Mucosa of rectum (tissue), 2 donors: Measurements from ENCODE around the gene KCNQ1OT1.

ENCODE experiments used
- H3K27ac ChIP-seq, 2 donors: one replicate each; pipeline ENCODE4 v1.7.0; 2013; ENCODE audit warnings: inconsistent platforms in 2 of 2, low read depth in 2 of 2, low read length in 2 of 2
- H3K27me3 ChIP-seq, 2 donors: one replicate each; pipeline ENCODE4 v1.7.0; 2013; ENCODE audit warnings: low read length in 2 of 2; ENCODE audit not compliant: control insufficient read depth in 2 of 2, insufficient read depth in 2 of 2
- H3K36me3 ChIP-seq, 2 donors: one replicate each; pipeline ENCODE4 v1.7.0; 2013; ENCODE audit warnings: low read length in 2 of 2; ENCODE audit not compliant: control insufficient read depth in 2 of 2, insufficient read depth in 2 of 2
- H3K4me1 ChIP-seq, 2 donors: one replicate each; pipeline ENCODE4 v1.7.0; 2013; ENCODE audit warnings: low read length in 2 of 2, mild to moderate bottlenecking in 1 of 2; ENCODE audit not compliant: control insufficient read depth in 2 of 2, insufficient read depth in 2 of 2
- H3K4me3 ChIP-seq, 2 donors: one replicate each; pipeline ENCODE4 v1.7.0; 2013; ENCODE audit warnings: low read length in 2 of 2
- H3K9ac ChIP-seq, 2 donors: one replicate each; pipeline ENCODE4 v1.7.0; 2013; ENCODE audit warnings: low read length in 2 of 2, low read depth in 1 of 2, mild to moderate bottlenecking in 1 of 2
- H3K9me3 ChIP-seq, 2 donors: one replicate each; pipeline ENCODE4 v1.7.0; 2013; ENCODE audit warnings: low read length in 2 of 2; ENCODE audit not compliant: control insufficient read depth in 2 of 2
- donor health status: healthy.
- donor health status: Normal muscosa, but diverticular disease.

The KCNQ1OT1 gene

GRCh38 chr11:2593393-2593950 lies 106.3 kb downstream of the KCNQ1OT1 start:
- Histone ChIP-seq H3K4me3 (no peak overlapping the region), H3K9me3 (no peaks in the 10 kb centered on the region), H3K27me3 (no peaks in the 10 kb centered on the region), H3K9ac (no peak overlapping the region), H3K4me1 (no peaks in the 10 kb centered on the region), H3K27ac (no peak overlapping the region), H3K36me3 (peaks cover 5% of the 10 kb centered on the region in 2 donors)

GRCh38 chr11:2592559-2593392 lies 107.0 kb downstream of the KCNQ1OT1 start:
- Histone ChIP-seq H3K4me3 (no peak overlapping the region), H3K27ac (no peak overlapping the region), H3K36me3 (peaks cover 5% of the 10 kb centered on the region in 2 donors), H3K9me3 (no peaks in the 10 kb centered on the region), H3K4me1 (no peaks in the 10 kb centered on the region), H3K9ac (no peak overlapping the region), H3K27me3 (no peaks in the 10 kb centered on the region)

DNA sequence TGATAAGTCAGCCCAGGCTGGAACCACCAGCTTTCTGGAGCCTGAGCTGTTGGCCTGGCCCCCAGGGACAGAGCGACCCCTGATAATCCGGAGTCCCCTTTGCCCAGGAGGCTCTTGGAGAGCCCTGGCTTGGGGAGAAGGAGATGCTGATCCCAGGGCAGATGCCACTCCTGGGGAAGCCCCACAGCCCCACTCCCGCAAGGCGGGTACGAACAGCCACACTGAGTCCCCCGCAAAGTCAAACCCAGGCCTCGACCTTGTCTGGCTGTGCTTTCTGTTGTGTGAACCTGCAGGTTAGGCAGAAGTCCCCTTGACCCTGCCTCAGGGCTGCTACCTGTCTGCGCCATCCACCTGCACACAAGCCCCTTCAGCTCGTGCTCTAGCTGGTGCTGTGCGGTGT lies 108.0 kb downstream of the KCNQ1OT1 start:
- H3K9ac ChIP-seq: no peak overlapping the region
- H3K9me3 ChIP-seq: no peaks in the 10 kb centered on the region
- H3K27me3 ChIP-seq: no peaks in the 10 kb centered on the region
- no peak overlapping the region for H3K27ac ChIP-seq
- H3K4me3 ChIP-seq: no peak overlapping the region
- no peaks in the 10 kb centered on the region for H3K4me1 ChIP-seq
- peaks cover 5% of the 10 kb centered on the region in 2 donors for H3K36me3 ChIP-seq

DNA sequence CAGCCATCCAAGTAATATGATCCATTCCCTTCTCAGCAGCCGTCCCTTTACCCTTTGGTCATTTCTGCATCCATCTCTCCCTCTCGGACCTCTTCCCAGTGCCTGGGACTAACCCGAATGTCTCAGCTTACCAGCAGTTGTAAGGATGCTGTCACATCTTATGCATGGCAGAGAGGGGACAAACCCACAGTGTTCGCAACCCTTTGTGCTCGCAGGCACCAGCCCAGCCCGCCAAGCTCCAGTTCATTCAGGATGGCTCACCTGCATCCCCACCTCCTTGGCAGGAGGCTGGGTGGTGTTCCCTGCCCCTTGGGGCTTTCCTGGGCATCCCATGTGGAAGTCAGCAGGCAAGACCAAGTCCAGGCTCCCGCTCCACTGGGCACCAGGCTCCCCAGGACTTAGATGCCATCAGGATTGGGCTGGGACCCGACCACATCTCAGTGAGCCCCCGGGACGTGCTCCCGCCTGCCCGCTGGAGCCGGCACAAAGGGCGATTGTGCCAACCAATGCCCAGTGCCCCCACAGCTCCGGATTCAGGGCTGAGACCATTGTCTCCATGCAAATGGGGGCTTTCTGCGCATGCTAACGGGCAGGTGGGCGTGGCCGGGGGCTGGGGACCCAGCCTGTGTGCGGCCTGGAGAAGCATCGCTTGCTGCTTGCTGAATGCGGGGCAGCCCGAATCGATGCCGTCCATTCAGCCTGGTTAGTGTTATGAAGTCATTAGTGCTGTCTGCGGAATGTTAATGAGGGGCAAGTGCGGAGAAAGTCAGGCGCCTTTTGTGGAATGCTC lies 108.6 kb downstream of the KCNQ1OT1 start:
- Histone ChIP-seq H3K4me3 (no peak overlapping the region), H3K9ac (no peak overlapping the region), H3K27ac (no peak overlapping the region), H3K4me1 (no peaks in the 10 kb centered on the region), H3K36me3 (peaks cover 5% of the 10 kb centered on the region in 2 donors), H3K9me3 (no peaks in the 10 kb centered on the region), H3K27me3 (no peaks in the 10 kb centered on the region)

DNA sequence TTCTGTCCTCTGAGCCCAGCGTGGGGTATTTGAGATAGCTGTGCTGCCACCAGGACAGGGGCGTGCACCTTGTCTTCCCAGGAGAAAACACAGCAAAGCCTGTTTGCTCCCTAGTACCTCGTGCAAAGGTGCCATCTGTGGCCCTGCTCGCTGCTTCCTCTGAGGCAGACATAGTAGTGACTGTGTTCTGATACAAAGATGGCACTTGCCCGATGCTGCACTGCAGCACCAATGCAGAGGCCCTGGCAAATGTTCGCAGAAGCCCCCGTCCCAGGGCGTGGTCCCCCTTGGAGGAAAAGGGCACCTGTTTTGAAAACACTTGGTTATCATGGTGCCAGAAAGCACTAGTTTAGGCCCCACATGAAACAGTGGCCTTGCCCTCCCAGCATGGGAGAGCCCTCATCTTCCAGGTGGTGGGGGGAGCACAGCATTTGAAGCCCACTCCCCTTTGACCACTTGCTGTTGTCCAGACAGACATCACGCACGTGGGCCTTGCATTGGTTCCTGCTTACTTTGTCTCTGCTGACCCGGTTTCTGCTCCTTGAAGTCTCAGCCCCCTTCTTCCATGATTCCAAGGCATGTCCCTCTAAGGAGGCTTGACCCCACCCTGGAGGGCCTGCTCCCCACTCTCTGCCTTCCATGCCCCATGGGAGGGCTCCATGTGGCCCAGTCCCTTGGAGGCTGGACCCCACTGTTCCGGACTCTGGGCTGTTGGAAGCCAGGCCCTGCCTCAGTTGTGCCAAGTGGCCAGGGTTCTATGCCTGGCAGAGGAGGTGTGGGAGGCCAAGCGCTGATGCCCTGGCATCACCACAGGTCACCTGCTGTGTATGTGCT lies 109.4 kb downstream of the KCNQ1OT1 start:
- H3K4me1 ChIP-seq: no peaks in the 10 kb centered on the region
- no peak overlapping the region for H3K27ac ChIP-seq
- H3K27me3 ChIP-seq: no peaks in the 10 kb centered on the region
- no peak overlapping the region for H3K4me3 ChIP-seq
- H3K9me3 ChIP-seq: no peaks in the 10 kb centered on the region
- H3K9ac ChIP-seq: no peak overlapping the region
- H3K36me3 ChIP-seq: peaks cover 5% of the 10 kb centered on the region in 2 donors

DNA sequence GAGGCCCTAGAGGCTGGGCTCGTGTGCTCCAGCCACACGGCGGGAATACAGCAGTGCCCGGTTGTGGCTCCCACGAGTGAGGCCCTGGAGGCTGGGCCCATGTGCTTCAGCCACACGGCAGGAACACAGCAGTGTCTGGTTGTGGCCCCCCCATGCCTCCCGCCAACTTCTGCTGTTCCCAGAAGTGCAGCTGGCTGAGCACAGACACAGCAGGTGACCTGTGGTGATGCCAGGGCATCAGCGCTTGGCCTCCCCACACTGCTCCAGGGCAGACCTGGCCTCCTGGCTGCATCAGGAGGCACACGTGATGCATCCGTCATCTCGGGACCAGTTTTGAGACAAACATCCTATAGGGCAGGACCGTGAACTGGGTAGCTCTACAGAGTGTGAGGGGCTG lies 110.3 kb downstream of the KCNQ1OT1 start:
- Histone ChIP-seq H3K4me1 (no peaks in the 10 kb centered on the region), H3K4me3 (no peak overlapping the region), H3K9ac (no peak overlapping the region), H3K27ac (no peak overlapping the region), H3K27me3 (no peaks in the 10 kb centered on the region), H3K36me3 (peaks cover 5% of the 10 kb centered on the region in 2 donors), H3K9me3 (no peaks in the 10 kb centered on the region)

DNA sequence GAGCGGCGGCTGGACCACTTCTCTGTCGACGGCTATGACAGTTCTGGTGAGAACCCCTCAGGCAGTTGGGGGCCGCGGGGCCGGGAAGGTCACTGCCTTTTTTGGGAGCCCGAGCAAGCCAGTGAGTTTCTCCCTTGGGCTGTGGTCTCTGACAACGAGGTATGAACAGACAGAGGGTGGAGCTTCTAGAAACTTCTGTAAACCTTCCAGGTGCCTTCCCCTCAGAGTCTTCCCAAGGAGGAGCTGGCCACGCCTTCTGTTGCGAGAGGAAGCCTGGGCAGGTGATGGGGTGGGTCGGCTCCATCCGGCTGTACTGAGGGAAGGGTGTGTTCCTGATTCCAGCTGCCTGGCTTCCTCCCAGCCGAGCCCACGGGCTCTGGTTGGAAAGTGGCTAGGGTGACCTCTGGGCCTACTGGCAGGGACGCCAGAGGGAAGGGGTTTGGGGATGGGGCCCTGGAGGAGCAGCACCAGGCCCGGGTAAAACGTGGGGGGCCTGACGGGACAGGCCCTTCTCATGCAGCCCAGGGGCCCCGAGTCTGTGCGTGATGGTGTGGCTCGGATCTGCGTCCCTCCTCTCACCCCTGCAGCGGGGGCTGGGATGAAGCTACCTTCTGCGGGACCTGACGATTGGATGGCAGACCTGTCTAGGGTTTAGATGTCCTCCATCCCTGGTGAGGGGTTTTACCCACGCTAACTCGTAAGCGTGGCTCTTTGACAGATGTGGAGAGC lies 110.8 kb downstream of the KCNQ1OT1 start:
- H3K27ac ChIP-seq: no peak overlapping the region
- no peaks in the 10 kb centered on the region for H3K27me3 ChIP-seq
- no peaks in the 10 kb centered on the region for H3K9me3 ChIP-seq
- H3K36me3 ChIP-seq: peaks cover 5% of the 10 kb centered on the region in 2 donors
- no peaks in the 10 kb centered on the region for H3K4me1 ChIP-seq
- H3K4me3 ChIP-seq: no peak overlapping the region
- H3K9ac ChIP-seq: no peak overlapping the region

- Histone ChIP-seq H3K4me1 (no peaks in the 10 kb centered on the region), H3K27me3 (no peaks in the 10 kb centered on the region), H3K27ac (no peak overlapping the region), H3K9me3 (no peaks in the 10 kb centered on the region), H3K4me3 (no peak overlapping the region), H3K9ac (no peak overlapping the region), H3K36me3 (peaks cover 2 to 5% of the 10 kb centered on the region in 2 donors)
Observed at GRCh38 chr11:2587976-2588748, 111.6 kb downstream of the KCNQ1OT1 start.
